GM23338 (cell line): ENCODE data around the gene ADA. TPM values are rescaled to one million over a fixed set of nuclear protein-coding genes. Genes with fewer than 3 reads are reported as not detected.

ENCODE experiments used
- ATAC-seq: fragments of 200-7000 bp; cut with Tn5 transposase; 3 replicates; pipeline ENCODE4 v1.9.1; 2020
- DNase-seq: peaks from one replicate; pipeline ENCODE4 v3.0.0-alpha.2; 2015; ENCODE audit warnings: low spot score
- H2AFZ ChIP-seq: fragments of 200-600 bp; sonication (generic); 2 replicates; pipeline ENCODE4 v1.8.0; 2016; ENCODE audit warnings: antibody characterized with exemption, mild to moderate bottlenecking, moderate library complexity
- H3F3A ChIP-seq: fragments of 200-600 bp; sonication (generic); replicated peaks from 2 replicates; pipeline ENCODE4 v1.8.0; 2017; ENCODE audit warnings: antibody characterized with exemption, mixed run types, low read depth
- H3K27ac ChIP-seq: fragments of 200-600 bp; sonication (generic); 2 replicates; pipeline ENCODE4 v1.6.1; 2016; ENCODE audit warnings: low read depth
- H3K27me3 ChIP-seq: fragments of 200-600 bp; sonication (generic); 2 replicates; pipeline ENCODE4 v1.8.0; 2016; ENCODE audit warnings: mild to moderate bottlenecking, mixed run types, moderate library complexity; ENCODE audit not compliant: insufficient read depth
- H3K36me3 ChIP-seq: fragments of 200-600 bp; sonication (generic); 2 replicates; pipeline ENCODE4 v1.8.0; 2016; ENCODE audit warnings: mild to moderate bottlenecking; ENCODE audit not compliant: insufficient read depth
- H3K4me1 ChIP-seq: fragments of 200-600 bp; sonication (generic); 2 replicates; pipeline ENCODE4 v1.8.0; 2016; ENCODE audit warnings: mild to moderate bottlenecking, moderate library complexity; ENCODE audit not compliant: insufficient read depth
- H3K4me2 ChIP-seq: fragments of 200-600 bp; sonication (generic); 2 replicates; pipeline ENCODE4 v1.7.1; 2017; ENCODE audit warnings: mixed run types
- H3K4me3 ChIP-seq: fragments of 200-600 bp; sonication (generic); 2 replicates; pipeline ENCODE4 v1.6.1; 2016; ENCODE audit warnings: mixed run types
- H3K79me2 ChIP-seq: fragments of 200-600 bp; sonication (generic); replicated peaks from 2 replicates; pipeline ENCODE4 v1.8.0; 2017; ENCODE audit warnings: mild to moderate bottlenecking; ENCODE audit not compliant: insufficient read depth
- H3K9me2 ChIP-seq: fragments of 200-600 bp; sonication (generic); 2 replicates; pipeline ENCODE4 v1.8.0; 2017; ENCODE audit not compliant: insufficient read depth
- H4K20me1 ChIP-seq: fragments of 200-600 bp; sonication (generic); replicated peaks from 2 replicates; pipeline ENCODE4 v1.8.0; 2017; ENCODE audit warnings: mild to moderate bottlenecking; ENCODE audit not compliant: insufficient read depth
- H3K27ac Mint-ChIP-seq: 2 replicates; pipeline ENCODE4 v1.8.0; 2020; ENCODE audit warnings: inconsistent platforms, mild to moderate bottlenecking, moderate library complexity, mixed read lengths
- H3K27me3 Mint-ChIP-seq: 3 replicates; pipeline ENCODE4 v1.8.0; 2022; ENCODE audit warnings: low read depth, mild to moderate bottlenecking, moderate library complexity, mixed read lengths, inconsistent platforms; ENCODE audit not compliant: insufficient read depth, poor library complexity
- H3K36me3 Mint-ChIP-seq: 3 replicates; pipeline ENCODE4 v1.8.0; 2021; ENCODE audit warnings: low read depth, mild to moderate bottlenecking, inconsistent platforms, moderate library complexity, mixed read lengths
- H3K4me1 Mint-ChIP-seq: 3 replicates; pipeline ENCODE4 v1.8.0; 2020; ENCODE audit warnings: mild to moderate bottlenecking, inconsistent platforms, mixed read lengths
- H3K4me3 Mint-ChIP-seq: 3 replicates; pipeline ENCODE4 v1.8.0; 2021; ENCODE audit warnings: moderate library complexity, mild to moderate bottlenecking, inconsistent platforms, mixed read lengths
- H3K9me3 Mint-ChIP-seq: 3 replicates; pipeline ENCODE4 v1.8.0; 2020; ENCODE audit warnings: moderate library complexity, mild to moderate bottlenecking, inconsistent platforms, mixed read lengths
- CREB1 ChIP-seq: fragments of 250-450 bp; sonication (Bioruptor Pico); IDR thresholded peaks from 2 replicates; pipeline ENCODE4 v1.5.0; 2020; ENCODE audit warnings: low read depth, mild to moderate bottlenecking, moderate library complexity
- CTCF ChIP-seq, 2 experiments: fragments of 200-600 bp in 1 of 2; sonication (generic) in 1 of 2; conservative IDR thresholded peaks; 2 replicates each; pipeline versions ENCODE4 v1.5.1 to v1.6.1; 2016 to 2017; ENCODE audit warnings: antibody characterized with exemption in 2 of 2, low read depth in 2 of 2, mild to moderate bottlenecking in 2 of 2, moderate library complexity in 1 of 2
- EZH2 ChIP-seq: fragments of 200-600 bp; sonication (generic); IDR thresholded peaks from one replicate; pipeline ENCODE4 v1.8.0; 2017; ENCODE audit warnings: antibody characterized with exemption, mild to moderate bottlenecking, low read depth; ENCODE audit not compliant: unreplicated experiment
- EZH2phosphoT487 ChIP-seq: fragments of 200-600 bp; sonication (generic); IDR thresholded peaks from one replicate; pipeline ENCODE4 v1.8.1; 2018; ENCODE audit warnings: antibody characterized with exemption; ENCODE audit not compliant: unreplicated experiment
- JUNB ChIP-seq: IDR thresholded peaks from one replicate; pipeline ENCODE4 v1.6.1; 2016; ENCODE audit warnings: antibody characterized with exemption; ENCODE audit not compliant: unreplicated experiment
- NANOG ChIP-seq: IDR thresholded peaks from 2 replicates; pipeline ENCODE4 v1.6.1; 2016; ENCODE audit warnings: antibody characterized with exemption, borderline replicate concordance
- POLR2AphosphoS5 ChIP-seq: IDR thresholded peaks from 2 replicates; pipeline ENCODE4 v1.6.1; 2016; ENCODE audit warnings: antibody characterized with exemption, low read depth
- STAT1 ChIP-seq: IDR thresholded peaks from one replicate; pipeline ENCODE4 v1.6.1; 2016; ENCODE audit warnings: antibody characterized with exemption; ENCODE audit not compliant: unreplicated experiment
- ZNF114 ChIP-seq: fragments of 250-450 bp; sonication (Bioruptor Pico); IDR thresholded peaks from 2 replicates; pipeline ENCODE4 v1.5.0; 2020; ENCODE audit warnings: mild to moderate bottlenecking, moderate library complexity
- ZNF331 ChIP-seq: fragments of 250-450 bp; sonication (Bioruptor Pico); IDR thresholded peaks from 2 replicates; pipeline ENCODE4 v1.5.0; 2020; ENCODE audit warnings: low read depth, mild to moderate bottlenecking, moderate library complexity
- polyA plus RNA-seq: library from polyadenylated mRNA; unstranded; fragments of >200 nt; fragmentation: Nextera tagmentation; extraction: Ambion mirVana; gene quantifications from 2 replicates; pipeline ENCODE4 v1.2.1, GENCODE V29; 2016
- total RNA-seq: library from RNA; depleted of rRNA; stranded (reverse); fragments of >200 nt; shearing (Covaris generic); gene quantifications from 2 replicates; pipeline ENCODE4 v1.2.3, GENCODE V29; 2014
- TF ChIP-seq, protein P1 (sequence below): fragments of 250-450 bp; sonication (Bioruptor Pico); IDR thresholded peaks from 2 replicates; pipeline ENCODE4 v1.5.0; 2020; ENCODE audit warnings: mild to moderate bottlenecking, moderate library complexity
- TF ChIP-seq, protein P2 (sequence below): IDR thresholded peaks from 2 replicates; pipeline ENCODE4 v1.6.1; 2016; ENCODE audit warnings: antibody characterized with exemption
- TF ChIP-seq, protein P3 (sequence below): IDR thresholded peaks from one replicate; pipeline ENCODE4 v1.6.1; 2018; ENCODE audit warnings: antibody characterized with exemption; ENCODE audit not compliant: unreplicated experiment

The ADA gene
- total and polyA plus RNA-seq, 2 experiments from 2014 or later: 15.8 to 16.2 TPM

GRCh38 chr20:44583157-44583556 is 68.3 kb downstream of the ADA start:
- H3K36me3 ChIP-seq: no peaks in the 10 kb centered on the region
- H4K20me1 ChIP-seq: no peaks in the 10 kb centered on the region; the same call in 1 of the 2 replicates
- no peak overlapping the region for H3K4me3 ChIP-seq
- Mint-ChIP-seq H3K36me3 (no peaks in the 10 kb centered on the region), H3K27me3 (peaks cover 7% of the 10 kb centered on the region), H3K9me3 (no peaks in the 10 kb centered on the region), H3K27ac (no peak overlapping the region), H3K4me3 (no peak overlapping the region), H3K4me1 (peaks cover 44% of the 10 kb centered on the region)
- no peak overlapping the region for H3K27ac ChIP-seq
- H3K27me3 ChIP-seq: no peaks in the 10 kb centered on the region
- peaks cover 16% of the 10 kb centered on the region for H3K4me1 ChIP-seq
- ATAC-seq: no peak
- no peaks in the 10 kb centered on the region for H3K9me2 ChIP-seq
- no peak overlapping the region for H3K4me2 ChIP-seq
- no peaks in the 10 kb centered on the region for H3F3A ChIP-seq
- H3K79me2 ChIP-seq: no peaks in the 10 kb centered on the region
- TF ChIP-seq EZH2 (no peak), STAT1 (no peak), NANOG (no peak), CREB1 (CRISPR knock-in tag) (no peak), ZNF114 (no peak), ZNF331 (no peak), EZH2phosphoT487 (no peak), POLR2AphosphoS5 (no peak), JUNB (no peak), CTCF (conservative IDR thresholded peaks at IDR 0.05; ENCODE audit: low read depth in 2 of 2) (no peak)
- TF ChIP-seq, protein P1, sequence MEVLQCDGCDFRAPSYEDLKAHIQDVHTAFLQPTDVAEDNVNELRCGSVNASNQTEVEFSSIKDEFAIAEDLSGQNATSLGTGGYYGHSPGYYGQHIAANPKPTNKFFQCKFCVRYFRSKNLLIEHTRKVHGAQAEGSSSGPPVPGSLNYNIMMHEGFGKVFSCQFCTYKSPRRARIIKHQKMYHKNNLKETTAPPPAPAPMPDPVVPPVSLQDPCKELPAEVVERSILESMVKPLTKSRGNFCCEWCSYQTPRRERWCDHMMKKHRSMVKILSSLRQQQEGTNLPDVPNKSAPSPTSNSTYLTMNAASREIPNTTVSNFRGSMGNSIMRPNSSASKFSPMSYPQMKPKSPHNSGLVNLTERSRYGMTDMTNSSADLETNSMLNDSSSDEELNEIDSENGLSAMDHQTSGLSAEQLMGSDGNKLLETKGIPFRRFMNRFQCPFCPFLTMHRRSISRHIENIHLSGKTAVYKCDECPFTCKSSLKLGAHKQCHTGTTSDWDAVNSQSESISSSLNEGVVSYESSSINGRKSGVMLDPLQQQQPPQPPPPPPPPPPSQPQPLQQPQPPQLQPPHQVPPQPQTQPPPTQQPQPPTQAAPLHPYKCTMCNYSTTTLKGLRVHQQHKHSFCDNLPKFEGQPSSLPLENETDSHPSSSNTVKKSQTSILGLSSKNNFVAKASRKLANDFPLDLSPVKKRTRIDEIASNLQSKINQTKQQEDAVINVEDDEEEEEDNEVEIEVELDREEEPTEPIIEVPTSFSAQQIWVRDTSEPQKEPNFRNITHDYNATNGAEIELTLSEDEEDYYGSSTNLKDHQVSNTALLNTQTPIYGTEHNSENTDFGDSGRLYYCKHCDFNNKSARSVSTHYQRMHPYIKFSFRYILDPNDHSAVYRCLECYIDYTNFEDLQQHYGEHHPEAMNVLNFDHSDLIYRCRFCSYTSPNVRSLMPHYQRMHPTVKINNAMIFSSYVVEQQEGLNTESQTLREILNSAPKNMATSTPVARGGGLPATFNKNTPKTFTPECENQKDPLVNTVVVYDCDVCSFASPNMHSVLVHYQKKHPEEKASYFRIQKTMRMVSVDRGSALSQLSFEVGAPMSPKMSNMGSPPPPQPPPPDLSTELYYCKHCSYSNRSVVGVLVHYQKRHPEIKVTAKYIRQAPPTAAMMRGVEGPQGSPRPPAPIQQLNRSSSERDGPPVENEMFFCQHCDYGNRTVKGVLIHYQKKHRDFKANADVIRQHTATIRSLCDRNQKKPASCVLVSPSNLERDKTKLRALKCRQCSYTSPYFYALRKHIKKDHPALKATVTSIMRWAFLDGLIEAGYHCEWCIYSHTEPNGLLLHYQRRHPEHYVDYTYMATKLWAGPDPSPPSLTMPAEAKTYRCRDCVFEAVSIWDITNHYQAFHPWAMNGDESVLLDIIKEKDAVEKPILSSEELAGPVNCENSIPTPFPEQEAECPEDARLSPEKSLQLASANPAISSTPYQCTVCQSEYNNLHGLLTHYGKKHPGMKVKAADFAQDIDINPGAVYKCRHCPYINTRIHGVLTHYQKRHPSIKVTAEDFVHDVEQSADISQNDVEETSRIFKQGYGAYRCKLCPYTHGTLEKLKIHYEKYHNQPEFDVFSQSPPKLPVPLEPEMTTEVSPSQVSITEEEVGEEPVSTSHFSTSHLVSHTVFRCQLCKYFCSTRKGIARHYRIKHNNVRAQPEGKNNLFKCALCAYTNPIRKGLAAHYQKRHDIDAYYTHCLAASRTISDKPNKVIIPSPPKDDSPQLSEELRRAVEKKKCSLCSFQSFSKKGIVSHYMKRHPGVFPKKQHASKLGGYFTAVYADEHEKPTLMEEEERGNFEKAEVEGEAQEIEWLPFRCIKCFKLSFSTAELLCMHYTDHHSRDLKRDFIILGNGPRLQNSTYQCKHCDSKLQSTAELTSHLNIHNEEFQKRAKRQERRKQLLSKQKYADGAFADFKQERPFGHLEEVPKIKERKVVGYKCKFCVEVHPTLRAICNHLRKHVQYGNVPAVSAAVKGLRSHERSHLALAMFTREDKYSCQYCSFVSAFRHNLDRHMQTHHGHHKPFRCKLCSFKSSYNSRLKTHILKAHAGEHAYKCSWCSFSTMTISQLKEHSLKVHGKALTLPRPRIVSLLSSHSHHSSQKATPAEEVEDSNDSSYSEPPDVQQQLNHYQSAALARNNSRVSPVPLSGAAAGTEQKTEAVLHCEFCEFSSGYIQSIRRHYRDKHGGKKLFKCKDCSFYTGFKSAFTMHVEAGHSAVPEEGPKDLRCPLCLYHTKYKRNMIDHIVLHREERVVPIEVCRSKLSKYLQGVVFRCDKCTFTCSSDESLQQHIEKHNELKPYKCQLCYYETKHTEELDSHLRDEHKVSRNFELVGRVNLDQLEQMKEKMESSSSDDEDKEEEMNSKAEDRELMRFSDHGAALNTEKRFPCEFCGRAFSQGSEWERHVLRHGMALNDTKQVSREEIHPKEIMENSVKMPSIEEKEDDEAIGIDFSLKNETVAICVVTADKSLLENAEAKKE (CRISPR knock-in tag): no peak
- TF ChIP-seq, protein P2, sequence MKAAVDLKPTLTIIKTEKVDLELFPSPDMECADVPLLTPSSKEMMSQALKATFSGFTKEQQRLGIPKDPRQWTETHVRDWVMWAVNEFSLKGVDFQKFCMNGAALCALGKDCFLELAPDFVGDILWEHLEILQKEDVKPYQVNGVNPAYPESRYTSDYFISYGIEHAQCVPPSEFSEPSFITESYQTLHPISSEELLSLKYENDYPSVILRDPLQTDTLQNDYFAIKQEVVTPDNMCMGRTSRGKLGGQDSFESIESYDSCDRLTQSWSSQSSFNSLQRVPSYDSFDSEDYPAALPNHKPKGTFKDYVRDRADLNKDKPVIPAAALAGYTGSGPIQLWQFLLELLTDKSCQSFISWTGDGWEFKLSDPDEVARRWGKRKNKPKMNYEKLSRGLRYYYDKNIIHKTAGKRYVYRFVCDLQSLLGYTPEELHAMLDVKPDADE: no peak
- TF ChIP-seq, protein P3, sequence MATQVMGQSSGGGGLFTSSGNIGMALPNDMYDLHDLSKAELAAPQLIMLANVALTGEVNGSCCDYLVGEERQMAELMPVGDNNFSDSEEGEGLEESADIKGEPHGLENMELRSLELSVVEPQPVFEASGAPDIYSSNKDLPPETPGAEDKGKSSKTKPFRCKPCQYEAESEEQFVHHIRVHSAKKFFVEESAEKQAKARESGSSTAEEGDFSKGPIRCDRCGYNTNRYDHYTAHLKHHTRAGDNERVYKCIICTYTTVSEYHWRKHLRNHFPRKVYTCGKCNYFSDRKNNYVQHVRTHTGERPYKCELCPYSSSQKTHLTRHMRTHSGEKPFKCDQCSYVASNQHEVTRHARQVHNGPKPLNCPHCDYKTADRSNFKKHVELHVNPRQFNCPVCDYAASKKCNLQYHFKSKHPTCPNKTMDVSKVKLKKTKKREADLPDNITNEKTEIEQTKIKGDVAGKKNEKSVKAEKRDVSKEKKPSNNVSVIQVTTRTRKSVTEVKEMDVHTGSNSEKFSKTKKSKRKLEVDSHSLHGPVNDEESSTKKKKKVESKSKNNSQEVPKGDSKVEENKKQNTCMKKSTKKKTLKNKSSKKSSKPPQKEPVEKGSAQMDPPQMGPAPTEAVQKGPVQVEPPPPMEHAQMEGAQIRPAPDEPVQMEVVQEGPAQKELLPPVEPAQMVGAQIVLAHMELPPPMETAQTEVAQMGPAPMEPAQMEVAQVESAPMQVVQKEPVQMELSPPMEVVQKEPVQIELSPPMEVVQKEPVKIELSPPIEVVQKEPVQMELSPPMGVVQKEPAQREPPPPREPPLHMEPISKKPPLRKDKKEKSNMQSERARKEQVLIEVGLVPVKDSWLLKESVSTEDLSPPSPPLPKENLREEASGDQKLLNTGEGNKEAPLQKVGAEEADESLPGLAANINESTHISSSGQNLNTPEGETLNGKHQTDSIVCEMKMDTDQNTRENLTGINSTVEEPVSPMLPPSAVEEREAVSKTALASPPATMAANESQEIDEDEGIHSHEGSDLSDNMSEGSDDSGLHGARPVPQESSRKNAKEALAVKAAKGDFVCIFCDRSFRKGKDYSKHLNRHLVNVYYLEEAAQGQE: no peak
- DNase-seq: no peak
- no peak overlapping the region for H2AFZ ChIP-seq
